Measurements from ENCODE around the gene MEIOC. TPM values are rescaled to one million over a fixed set of nuclear protein-coding genes. Genes with fewer than 3 reads are reported as not detected.

The MEIOC gene
- polyA plus RNA-seq, 3 donors: 0.09 to 0.15 TPM; not detected in 1

GRCh38 chr17:44646280-44646679 is 10.0 kb upstream of the MEIOC start:
- Histone ChIP-seq H3K36me3 (replicated peaks in 1 of 2; ENCODE audit: control insufficient read depth in 1 of 2, insufficient read depth in 2 of 2, low read length in 2 of 2) (no peaks in the 10 kb centered on the region), H3K27me3 (ENCODE audit: control insufficient read depth in 2 of 2, insufficient read depth in 2 of 2, low read length in 2 of 2) (peaks cover 2 to 10% of the 10 kb centered on the region in 2 donors), H2AFZ (ENCODE audit: insufficient read depth, low read depth, low read length, poor library complexity, severe bottlenecking) (no peak overlapping the region), H3K9me3 (replicated peaks in 1 of 2; ENCODE audit: control insufficient read depth in 1 of 2, insufficient read depth in 1 of 2, low read length in 2 of 2) (no peaks in the 10 kb centered on the region), H3K79me2 (ENCODE audit: insufficient read depth, low read length) (no peaks in the 10 kb centered on the region), H4K20me1 (ENCODE audit: insufficient read depth, low read length) (no peaks in the 10 kb centered on the region), H3K27ac (ENCODE audit: low read depth in 1 of 2, low read length in 2 of 2) (no peak overlapping the region), H3K4me1 (ENCODE audit: control insufficient read depth in 1 of 2, insufficient read depth in 2 of 2, low read length in 2 of 2) (no peaks in the 10 kb centered on the region), H3K4me2 (replicated peaks; ENCODE audit: extremely low read depth, low read length, poor library complexity, severe bottlenecking) (no peak overlapping the region), H3K4me3 (replicated peaks in 1 of 3; ENCODE audit: low read depth in 2 of 3, low read length in 3 of 3) (no peak overlapping the region), H3K9ac (ENCODE audit: insufficient read depth, low read length, poor library complexity, severe bottlenecking) (no peak overlapping the region)
- DNase-seq: no peak
- Mint-ChIP-seq H3K27ac (no peak overlapping the region), H3K4me3 (no peak overlapping the region), H3K36me3 (no peaks in the 10 kb centered on the region), H3K27me3 (ENCODE audit: low read depth in 3 of 3) (peaks cover 10 to 20% (median 19%) of the 10 kb centered on the region in 3 donors), H3K9me3 (peaks cover 0 to 2% (median 0%) of the 10 kb centered on the region in 7 donors), H3K4me1 (peaks cover 5% of the 10 kb centered on the region)
- no peak for TF ChIP-seq CTCF (IDR thresholded peaks at IDR 0.05)
- no CpG with 5 or more reads among the region's 4 CpGs for WGBS (ENCODE audit: insufficient coverage)
- intact Hi-C loops (cut with micrococcal nuclease): no loop called here

- H4K20me1 ChIP-seq (ENCODE audit: insufficient read depth, low read length): no peaks in the 10 kb centered on the region
- no peak overlapping the region for H3K9ac ChIP-seq (ENCODE audit: insufficient read depth, low read length, poor library complexity, severe bottlenecking)
- no peaks in the 10 kb centered on the region for H3K4me1 ChIP-seq (ENCODE audit: control insufficient read depth in 1 of 2, insufficient read depth in 2 of 2, low read length in 2 of 2)
- no peak overlapping the region for H3K4me2 ChIP-seq (replicated peaks; ENCODE audit: extremely low read depth, low read length, poor library complexity, severe bottlenecking)
- no peak for TF ChIP-seq CTCF (IDR thresholded peaks at IDR 0.05)
- Mint-ChIP-seq H3K36me3 (no peaks in the 10 kb centered on the region), H3K4me1 (peaks cover 3% of the 10 kb centered on the region), H3K9me3 (peaks cover 0 to 4% (median 0%) of the 10 kb centered on the region in 7 donors), H3K27ac (peak overlapping the region in 1 of 7 donors; percentile 28), H3K27me3 (ENCODE audit: low read depth in 3 of 3) (peaks cover 11 to 23% (median 22%) of the 10 kb centered on the region in 3 donors), H3K4me3 (no peak overlapping the region)
- H3K79me2 ChIP-seq (ENCODE audit: insufficient read depth, low read length): no peaks in the 10 kb centered on the region
- H3K27me3 ChIP-seq (ENCODE audit: control insufficient read depth in 2 of 2, insufficient read depth in 2 of 2, low read length in 2 of 2): peaks cover 2 to 8% of the 10 kb centered on the region in 2 donors
- no peak overlapping the region for H2AFZ ChIP-seq (ENCODE audit: insufficient read depth, low read depth, low read length, poor library complexity, severe bottlenecking)
- H3K36me3 ChIP-seq (replicated peaks in 1 of 2; ENCODE audit: control insufficient read depth in 1 of 2, insufficient read depth in 2 of 2, low read length in 2 of 2): no peaks in the 10 kb centered on the region
- no peaks in the 10 kb centered on the region for H3K9me3 ChIP-seq (replicated peaks in 1 of 2; ENCODE audit: control insufficient read depth in 1 of 2, insufficient read depth in 1 of 2, low read length in 2 of 2)
- intact Hi-C loops (cut with micrococcal nuclease): no loop called here
- no peak overlapping the region for H3K27ac ChIP-seq (ENCODE audit: low read depth in 1 of 2, low read length in 2 of 2)
- no peak for DNase-seq
- no peak overlapping the region for H3K4me3 ChIP-seq (replicated peaks in 1 of 3; ENCODE audit: low read depth in 2 of 3, low read length in 3 of 3)
These were observed 8.5 kb upstream of the MEIOC start for GRCh38 chr17:44647736-44648135.
